Neutrophil (primary cell): ENCODE results near the gene CEP112.

ENCODE experiments used
- H3K27ac ChIP-seq: fragments of 200-600 bp; sonication (generic); 2 replicates; pipeline ENCODE4 v1.5.1; 2016; ENCODE audit warnings: mild to moderate bottlenecking, moderate library complexity
- H3K27me3 ChIP-seq: fragments of 200-600 bp; sonication (generic); 2 replicates; pipeline ENCODE4 v1.6.0; 2016; ENCODE audit warnings: mild to moderate bottlenecking
- H3K36me3 ChIP-seq: fragments of 200-600 bp; sonication (generic); 2 replicates; pipeline ENCODE4 v1.5.1; 2017
- H3K4me1 ChIP-seq, 2 experiments: fragments of 200-600 bp in 1 of 2; sonication (generic) in 1 of 2; 1 replicate in 1 of 2; 2 replicates in 1 of 2; pipeline versions ENCODE4 v1.5.1 to v1.6.1; 2013 to 2016; ENCODE audit warnings: low read depth in 1 of 2, low read length in 1 of 2, mild to moderate bottlenecking in 1 of 2, moderate library complexity in 1 of 2; ENCODE audit not compliant: control insufficient read depth in 1 of 2, insufficient read depth in 1 of 2
- H3K4me3 ChIP-seq, 2 experiments: fragments of 200-600 bp in 1 of 2; sonication (generic) in 1 of 2; 1 replicate in 1 of 2; 2 replicates in 1 of 2; pipeline ENCODE4 v1.5.1; 2013 to 2016; ENCODE audit warnings: low read depth in 1 of 2, low read length in 1 of 2, mild to moderate bottlenecking in 1 of 2, moderate library complexity in 1 of 2
- H3K9me3 ChIP-seq: fragments of 200-600 bp; sonication (generic); 2 replicates; pipeline ENCODE4 v1.5.1; 2016
- TF ChIP-seq, protein P1 (sequence below): fragments of 200-600 bp; sonication (generic); IDR thresholded peaks from 2 replicates; pipeline ENCODE4 v1.5.1; 2016; ENCODE audit warnings: antibody characterized with exemption

Gene CEP112

GRCh38 chr17:65626451-65626850, 565.5 kb downstream of the CEP112 start:
- H3K27me3 ChIP-seq: no peaks in the 10 kb centered on the region
- no peaks in the 10 kb centered on the region for H3K36me3 ChIP-seq
- H3K4me3 ChIP-seq: no peak overlapping the region
- H3K27ac ChIP-seq: no peak overlapping the region
- no peaks in the 10 kb centered on the region for H3K9me3 ChIP-seq
- TF ChIP-seq, protein P1, sequence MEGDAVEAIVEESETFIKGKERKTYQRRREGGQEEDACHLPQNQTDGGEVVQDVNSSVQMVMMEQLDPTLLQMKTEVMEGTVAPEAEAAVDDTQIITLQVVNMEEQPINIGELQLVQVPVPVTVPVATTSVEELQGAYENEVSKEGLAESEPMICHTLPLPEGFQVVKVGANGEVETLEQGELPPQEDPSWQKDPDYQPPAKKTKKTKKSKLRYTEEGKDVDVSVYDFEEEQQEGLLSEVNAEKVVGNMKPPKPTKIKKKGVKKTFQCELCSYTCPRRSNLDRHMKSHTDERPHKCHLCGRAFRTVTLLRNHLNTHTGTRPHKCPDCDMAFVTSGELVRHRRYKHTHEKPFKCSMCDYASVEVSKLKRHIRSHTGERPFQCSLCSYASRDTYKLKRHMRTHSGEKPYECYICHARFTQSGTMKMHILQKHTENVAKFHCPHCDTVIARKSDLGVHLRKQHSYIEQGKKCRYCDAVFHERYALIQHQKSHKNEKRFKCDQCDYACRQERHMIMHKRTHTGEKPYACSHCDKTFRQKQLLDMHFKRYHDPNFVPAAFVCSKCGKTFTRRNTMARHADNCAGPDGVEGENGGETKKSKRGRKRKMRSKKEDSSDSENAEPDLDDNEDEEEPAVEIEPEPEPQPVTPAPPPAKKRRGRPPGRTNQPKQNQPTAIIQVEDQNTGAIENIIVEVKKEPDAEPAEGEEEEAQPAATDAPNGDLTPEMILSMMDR: no peak
- H3K4me1 ChIP-seq: no peaks in the 10 kb centered on the region

GRCh38 chr17:65618516-65618915, 573.4 kb downstream of the CEP112 start:
- Histone ChIP-seq H3K9me3 (no peaks in the 10 kb centered on the region), H3K4me3 (no peak overlapping the region), H3K27ac (no peak overlapping the region), H3K4me1 (no peaks in the 10 kb centered on the region), H3K27me3 (no peaks in the 10 kb centered on the region), H3K36me3 (no peaks in the 10 kb centered on the region)
- TF ChIP-seq, protein P1: no peak

GRCh38 chr17:65617496-65617895, 574.4 kb downstream of the CEP112 start:
- no peaks in the 10 kb centered on the region for H3K36me3 ChIP-seq
- H3K27ac ChIP-seq: no peak overlapping the region
- no peaks in the 10 kb centered on the region for H3K9me3 ChIP-seq
- no peaks in the 10 kb centered on the region for H3K4me1 ChIP-seq
- H3K27me3 ChIP-seq: no peaks in the 10 kb centered on the region
- TF ChIP-seq, protein P1: no peak
- no peak overlapping the region for H3K4me3 ChIP-seq

DNA sequence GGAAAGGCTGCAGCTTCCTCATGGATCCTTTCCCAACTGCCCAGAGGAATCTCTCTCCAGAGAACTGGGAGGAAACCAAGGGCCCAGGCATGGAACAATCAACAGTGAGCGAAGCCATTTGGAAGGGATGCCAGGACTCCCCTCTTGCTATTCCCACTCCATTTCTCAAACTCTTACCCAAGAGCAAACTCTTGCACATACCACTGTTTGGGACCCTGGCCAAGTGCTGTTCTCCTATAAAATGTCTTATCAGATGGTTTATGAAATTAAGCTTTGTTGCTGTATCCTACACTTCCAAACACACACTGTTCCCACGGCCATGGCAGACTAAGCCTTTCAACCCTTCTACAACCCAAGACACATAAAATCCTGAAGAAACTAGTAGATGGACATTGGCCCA, 582.2 kb downstream of the CEP112 start:
- TF ChIP-seq, protein P1: no peak
- Histone ChIP-seq H3K27ac (no peak overlapping the region), H3K36me3 (no peaks in the 10 kb centered on the region), H3K4me3 (no peak overlapping the region), H3K27me3 (no peaks in the 10 kb centered on the region), H3K4me1 (no peaks in the 10 kb centered on the region), H3K9me3 (no peaks in the 10 kb centered on the region)

- no peak overlapping the region for H3K4me3 ChIP-seq
- H3K27me3 ChIP-seq: no peaks in the 10 kb centered on the region
- TF ChIP-seq, protein P1: no peak
These were observed 582.6 kb downstream of the CEP112 start for GRCh38 chr17:65609286-65609685.

GRCh38 chr17:65604070-65604469, 587.9 kb downstream of the CEP112 start:
- TF ChIP-seq, protein P1: no peak
- H3K27ac ChIP-seq: no peak overlapping the region
- no peak overlapping the region for H3K4me3 ChIP-seq
- H3K36me3 ChIP-seq: no peaks in the 10 kb centered on the region
- no peaks in the 10 kb centered on the region for H3K9me3 ChIP-seq
- no peaks in the 10 kb centered on the region for H3K27me3 ChIP-seq
- no peaks in the 10 kb centered on the region for H3K4me1 ChIP-seq

More at GRCh38 chr17:65609286-65609685, 582.6 kb downstream of the CEP112 start:
- Histone ChIP-seq H3K36me3 (no peaks in the 10 kb centered on the region), H3K9me3 (no peaks in the 10 kb centered on the region), H3K4me1 (no peaks in the 10 kb centered on the region), H3K27ac (no peak overlapping the region)
